Fibroblast of skin of left biceps (primary cell): ENCODE data around the gene HS3ST4.

Experiments
- DNase-seq, 2 experiments: peaks; one replicate each; pipeline ENCODE4 v3.0.0-alpha.2; 2013; ENCODE audit warnings: low read depth in 2 of 2

Gene HS3ST4

GRCh38 chr16:25894093-25894492 is 202.3 kb downstream of the HS3ST4 start:
- no peak for DNase-seq

GRCh38 chr16:25895380-25895779 is 203.6 kb downstream of the HS3ST4 start:
- no peak for DNase-seq

GRCh38 chr16:25896411-25896810 is 204.7 kb downstream of the HS3ST4 start:
- no peak for DNase-seq

GRCh38 chr16:25897702-25898101 is 205.9 kb downstream of the HS3ST4 start:
- no peak for DNase-seq

- no peak for DNase-seq
These were observed 214.1 kb downstream of the HS3ST4 start for GRCh38 chr16:25905810-25906209.

DNA sequence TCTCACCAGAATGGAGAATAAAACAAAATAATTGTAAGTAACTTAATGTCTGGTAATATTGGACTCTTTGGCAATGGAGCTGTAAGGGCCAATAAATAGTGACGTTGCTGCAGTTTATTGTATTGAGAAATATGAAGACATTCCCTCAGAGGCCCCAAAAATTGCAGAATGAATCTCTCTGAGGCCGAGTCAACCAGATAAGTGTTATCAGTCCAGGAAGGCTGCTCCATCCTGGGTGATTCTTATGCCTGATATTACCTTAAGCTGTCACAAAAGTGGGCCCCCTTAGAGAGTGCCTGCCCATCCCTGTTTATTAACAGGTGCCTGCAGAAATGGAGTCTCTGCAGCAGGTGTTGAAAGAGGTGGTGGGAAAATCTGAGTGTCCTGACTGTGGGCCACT is 219.2 kb downstream of the HS3ST4 start:
- no peak for DNase-seq

DNA sequence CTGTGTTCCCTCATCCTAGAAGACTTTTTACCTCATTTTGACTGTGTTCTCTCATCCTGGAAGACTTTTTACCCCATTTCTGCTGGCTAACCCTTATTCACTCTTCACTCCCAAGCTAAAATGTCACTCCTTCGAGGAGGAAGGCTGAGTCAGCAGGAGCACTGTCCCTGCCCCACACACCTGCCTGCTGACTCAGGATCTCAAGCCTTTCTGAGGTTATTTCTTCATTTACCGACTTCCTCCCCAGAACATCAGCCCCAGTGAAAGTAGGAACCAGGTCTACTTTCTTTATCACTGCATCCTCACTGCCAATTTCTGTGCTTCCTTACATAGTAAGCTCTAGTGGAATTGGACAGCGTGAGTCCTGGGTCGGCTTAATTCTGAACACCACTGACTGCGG is 220.6 kb downstream of the HS3ST4 start:
- DNase-seq: no peak

GRCh38 chr16:25914357-25914962 is 222.7 kb downstream of the HS3ST4 start:
- no peak for DNase-seq

- DNase-seq: no peak
These were observed 224.3 kb downstream of the HS3ST4 start for GRCh38 chr16:25916037-25916436.

- DNase-seq: no peak
These were observed 230.7 kb downstream of the HS3ST4 start for GRCh38 chr16:25922438-25922837.

DNA sequence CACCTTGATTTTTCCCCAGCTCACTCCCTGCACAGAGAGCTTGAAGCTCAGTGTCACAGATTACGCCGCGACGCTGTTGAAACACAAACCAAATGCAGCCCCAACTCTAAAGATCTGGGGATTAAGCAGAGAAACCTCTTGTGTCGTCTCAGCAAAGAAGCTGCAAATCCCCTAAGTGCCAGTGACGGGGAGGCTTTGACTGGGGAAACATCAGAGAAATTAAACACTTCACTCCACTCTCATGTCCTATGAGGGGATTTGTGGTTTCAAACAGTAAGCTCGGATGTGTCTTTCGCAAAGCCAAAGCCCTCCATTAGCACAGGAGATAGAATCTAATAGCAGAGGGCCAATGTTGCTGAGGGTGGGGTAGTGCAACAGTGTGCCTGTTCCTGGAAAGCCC is 233.7 kb downstream of the HS3ST4 start:
- no peak for DNase-seq

DNA sequence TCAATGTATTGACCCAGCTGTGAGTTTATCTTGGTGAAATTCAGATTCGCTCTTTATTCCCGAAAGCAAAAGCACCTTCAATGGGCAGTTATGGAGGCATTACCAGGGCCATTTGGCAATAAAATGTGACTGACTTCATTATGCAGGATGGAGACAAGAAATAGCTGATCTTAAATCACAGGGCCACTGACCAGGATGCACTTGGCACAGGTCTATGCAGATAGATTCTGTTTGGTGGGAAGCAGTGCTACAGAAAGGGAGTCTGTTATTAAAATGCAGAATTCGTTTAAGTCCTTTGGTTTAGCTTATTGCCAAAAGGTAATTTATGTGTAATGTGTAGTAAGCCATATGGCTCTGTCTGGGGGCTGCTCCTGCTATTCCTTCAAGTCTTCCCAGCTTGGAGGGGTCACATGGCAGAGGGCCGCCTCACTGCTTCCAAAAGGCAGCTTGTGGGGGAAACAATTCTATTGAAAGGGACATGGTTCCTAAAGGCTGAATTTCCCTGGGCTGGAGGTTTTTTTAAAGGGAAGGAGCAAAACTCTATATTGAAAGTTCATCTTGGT is 239.8 kb downstream of the HS3ST4 start:
- no peak for DNase-seq

GRCh38 chr16:25941800-25942499 is 250.2 kb downstream of the HS3ST4 start:
- no peak for DNase-seq

GRCh38 chr16:25950586-25951281 is 259.0 kb downstream of the HS3ST4 start:
- no peak for DNase-seq

- DNase-seq: no peak
These were observed 260.2 kb downstream of the HS3ST4 start for GRCh38 chr16:25951999-25952398.

GRCh38 chr16:25952983-25953382 is 261.2 kb downstream of the HS3ST4 start:
- DNase-seq: no peak

- DNase-seq: no peak
These were observed 265.9 kb downstream of the HS3ST4 start for GRCh38 chr16:25957707-25958106.

DNA sequence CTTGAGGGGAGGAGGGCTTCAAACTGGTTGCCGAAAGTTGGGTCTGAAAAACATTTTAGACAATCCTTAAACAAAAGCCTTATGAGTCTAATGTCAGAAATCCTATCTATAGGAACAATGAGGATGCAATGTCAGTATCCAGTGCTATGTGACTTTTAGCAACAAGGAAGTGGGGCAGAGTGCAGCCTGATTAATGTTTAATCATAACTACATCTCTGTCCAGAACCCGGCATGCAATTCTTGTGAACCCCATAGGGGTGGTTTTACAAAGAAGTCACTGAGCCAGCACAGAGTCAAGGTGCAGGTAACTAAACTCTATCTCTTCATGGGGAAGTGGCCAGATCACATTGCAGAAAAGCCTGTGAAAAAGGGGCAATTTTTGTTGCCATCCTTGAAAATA is 267.5 kb downstream of the HS3ST4 start:
- no peak for DNase-seq

GRCh38 chr16:25966172-25967097 is 274.7 kb downstream of the HS3ST4 start:
- DNase-seq: no peak

- no peak for DNase-seq
These were observed 285.4 kb downstream of the HS3ST4 start for GRCh38 chr16:25977121-25977520.

DNA sequence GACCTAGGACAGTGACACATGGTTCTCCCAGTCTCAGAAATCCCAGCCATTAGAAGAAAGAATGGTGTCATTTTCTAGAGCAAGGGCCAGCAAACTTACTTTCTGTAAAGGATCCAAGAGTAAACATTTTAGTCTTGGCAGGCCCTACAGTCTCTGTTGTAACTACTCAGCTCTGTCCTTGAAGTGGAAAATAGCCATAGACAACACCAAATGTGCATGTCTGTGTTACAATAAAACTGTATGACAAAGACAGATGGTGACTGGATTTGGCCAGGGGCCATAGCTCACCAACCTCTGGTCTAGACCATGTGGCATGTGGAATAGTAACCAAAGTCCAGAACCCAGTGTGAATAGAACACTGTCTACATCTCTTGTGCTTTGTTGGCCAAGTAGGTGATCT is 286.5 kb downstream of the HS3ST4 start:
- DNase-seq: no peak

DNA sequence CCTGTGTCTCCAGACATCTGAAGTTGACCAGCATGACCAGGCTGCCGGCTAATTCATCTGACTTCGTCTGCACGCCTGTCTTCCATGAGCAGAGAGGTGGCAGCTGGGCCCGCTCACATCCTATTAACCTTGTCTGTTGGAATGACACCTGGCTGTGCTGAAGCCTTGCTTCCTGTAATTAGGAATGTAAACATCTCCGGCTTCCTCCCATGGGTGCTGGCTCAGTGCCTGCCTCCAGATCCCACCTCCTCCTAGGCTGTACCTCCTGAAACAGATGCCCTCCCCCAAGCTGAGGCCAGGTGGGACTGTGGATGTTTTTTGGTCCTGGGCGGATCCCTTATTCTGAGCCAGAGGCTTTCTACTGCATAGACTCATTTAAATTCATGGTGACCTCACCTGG is 296.3 kb downstream of the HS3ST4 start:
- no peak for DNase-seq
